H9 (cell line): ENCODE data around the gene KIRREL3. TPM values are rescaled to one million over a fixed set of nuclear protein-coding genes. Genes with fewer than 3 reads are reported as not detected.
A peak's percentile ranks its signal among the peaks of the same experiment; 100 is the strongest.

Experiments used
- DNase-seq: peaks from one replicate; pipeline ENCODE4 v3.0.0-alpha.2; 2017
- H2AFZ ChIP-seq: one replicate; pipeline ENCODE4 v1.6.1; 2013; ENCODE audit warnings: mild to moderate bottlenecking, low read length, control low read depth, moderate library complexity
- H2AK5ac ChIP-seq: 2 replicates; pipeline ENCODE4 v1.6.1; 2013; ENCODE audit warnings: low read length, control low read depth, mixed read lengths; ENCODE audit not compliant: insufficient read length
- H2BK120ac ChIP-seq: one replicate; pipeline ENCODE4 v1.6.1; 2013; ENCODE audit warnings: low read depth, mild to moderate bottlenecking, low read length, control low read depth, inconsistent platforms; ENCODE audit not compliant: poor library complexity, severe bottlenecking
- H2BK12ac ChIP-seq: 2 replicates; pipeline ENCODE4 v1.6.1; 2013; ENCODE audit warnings: low read length, control low read depth, mixed read lengths, low read depth; ENCODE audit not compliant: insufficient read length
- H2BK15ac ChIP-seq: 2 replicates; pipeline ENCODE4 v1.6.1; 2013; ENCODE audit warnings: low read depth, low read length, control low read depth
- H2BK20ac ChIP-seq: one replicate; pipeline ENCODE4 v1.6.1; 2013; ENCODE audit warnings: low read depth, mild to moderate bottlenecking, low read length, control low read depth, inconsistent platforms; ENCODE audit not compliant: poor library complexity, severe bottlenecking
- H2BK5ac ChIP-seq: 2 replicates; pipeline ENCODE4 v1.6.1; 2013; ENCODE audit warnings: low read length, control low read depth, mixed read lengths; ENCODE audit not compliant: insufficient read length
- H3K14ac ChIP-seq: 2 replicates; pipeline ENCODE4 v1.6.1; 2013; ENCODE audit warnings: low read length, control low read depth; ENCODE audit not compliant: insufficient read depth
- H3K18ac ChIP-seq: 2 replicates; pipeline ENCODE4 v1.6.1; 2013; ENCODE audit warnings: low read depth, mild to moderate bottlenecking, mixed read lengths, low read length, control low read depth; ENCODE audit not compliant: insufficient read length
- H3K23ac ChIP-seq: 2 replicates; pipeline ENCODE4 v1.6.1; 2013; ENCODE audit warnings: low read length, control low read depth, mixed read lengths, low read depth; ENCODE audit not compliant: insufficient read length
- H3K23me2 ChIP-seq: 2 replicates; pipeline ENCODE4 v1.6.1; 2013; ENCODE audit warnings: low read depth, mild to moderate bottlenecking, mixed read lengths, low read length, control low read depth; ENCODE audit not compliant: insufficient read length, poor library complexity, severe bottlenecking
- H3K27ac ChIP-seq: 2 replicates; pipeline ENCODE4 v1.5.1; 2013; ENCODE audit warnings: low read length, control low read depth, mixed read lengths, low read depth; ENCODE audit not compliant: insufficient read length
- H3K27me3 ChIP-seq: 2 replicates; pipeline ENCODE4 v1.6.1; 2013; ENCODE audit warnings: low read length, control low read depth, inconsistent platforms; ENCODE audit not compliant: insufficient read depth
- H3K4ac ChIP-seq: 2 replicates; pipeline ENCODE4 v1.6.1; 2013; ENCODE audit warnings: low read depth, mild to moderate bottlenecking, control low read depth, inconsistent platforms, low read length, moderate library complexity
- H3K4me1 ChIP-seq: 2 replicates; pipeline ENCODE4 v1.6.1; 2013; ENCODE audit warnings: low read length, control low read depth, inconsistent platforms; ENCODE audit not compliant: insufficient read depth
- H3K4me2 ChIP-seq: 2 replicates; pipeline ENCODE4 v1.6.1; 2013; ENCODE audit warnings: low read length, control low read depth, mixed read lengths; ENCODE audit not compliant: insufficient read length, insufficient read depth
- H3K56ac ChIP-seq: 2 replicates; pipeline ENCODE4 v1.6.1; 2013; ENCODE audit warnings: low read depth, mild to moderate bottlenecking, mixed read lengths, low read length, control low read depth; ENCODE audit not compliant: insufficient read length
- H3K79me1 ChIP-seq: 2 replicates; pipeline ENCODE4 v1.6.1; 2013; ENCODE audit warnings: low read depth, mild to moderate bottlenecking, moderate library complexity, low read length, control low read depth, inconsistent platforms; ENCODE audit not compliant: insufficient read depth, poor library complexity, severe bottlenecking
- H3K79me2 ChIP-seq: 2 replicates; pipeline ENCODE4 v1.6.1; 2013; ENCODE audit warnings: low read length, control low read depth, inconsistent platforms; ENCODE audit not compliant: insufficient read depth
- H3K9ac ChIP-seq: 2 replicates; pipeline ENCODE4 v1.6.1; 2013; ENCODE audit warnings: low read length, control low read depth, mixed read lengths; ENCODE audit not compliant: insufficient read length; ENCODE audit errors: extremely low read depth
- H3K9me3 ChIP-seq: one replicate; pipeline ENCODE4 v1.6.1; 2013; ENCODE audit warnings: low read depth, low read length, inconsistent platforms; ENCODE audit not compliant: control insufficient read depth
- H3T11ph ChIP-seq: one replicate; pipeline ENCODE4 v1.6.1; 2013; ENCODE audit warnings: mild to moderate bottlenecking, low read length, control low read depth, inconsistent platforms
- H4K20me1 ChIP-seq: one replicate; pipeline ENCODE4 v1.6.1; 2013; ENCODE audit not compliant: control insufficient read depth, insufficient read length, insufficient read depth
- H4K5ac ChIP-seq: 2 replicates; pipeline ENCODE4 v1.6.1; 2013; ENCODE audit warnings: low read depth, mild to moderate bottlenecking, mixed read lengths, low read length, control low read depth; ENCODE audit not compliant: insufficient read length
- H4K8ac ChIP-seq: replicated peaks from 2 replicates; pipeline ENCODE4 v1.6.1; 2013; ENCODE audit warnings: low read length, control low read depth, mixed read lengths, low read depth; ENCODE audit not compliant: insufficient read length
- H4K91ac ChIP-seq: 2 replicates; pipeline ENCODE4 v1.6.1; 2013; ENCODE audit warnings: low read depth, mild to moderate bottlenecking, moderate library complexity, mixed read lengths, low read length, control low read depth; ENCODE audit not compliant: insufficient read length
- H3K27ac Mint-ChIP-seq, 3 experiments: 2 replicates in 2 of 3; 3 replicates in 1 of 3; pipeline ENCODE4 v1.8.0; 2020 to 2021; ENCODE audit warnings: mixed read lengths in 3 of 3, mild to moderate bottlenecking in 1 of 3, moderate library complexity in 1 of 3
- H3K27me3 Mint-ChIP-seq: 2 replicates; pipeline ENCODE4 v1.8.0; 2021; ENCODE audit warnings: low read depth, mild to moderate bottlenecking, moderate library complexity, mixed read lengths
- H3K36me3 Mint-ChIP-seq, 3 experiments: 2 replicates in 2 of 3; 3 replicates in 1 of 3; pipeline ENCODE4 v1.8.0; 2020 to 2021; ENCODE audit warnings: low read depth in 3 of 3, mixed read lengths in 3 of 3; ENCODE audit not compliant: insufficient read depth in 1 of 3
- H3K4me1 Mint-ChIP-seq, 2 experiments: 2 replicates each; pipeline ENCODE4 v1.8.0; 2020; ENCODE audit warnings: mixed read lengths in 2 of 2
- H3K4me3 Mint-ChIP-seq, 2 experiments: 2 replicates in 1 of 2; 3 replicates in 1 of 2; pipeline ENCODE4 v1.8.0; 2020 to 2021; ENCODE audit warnings: mild to moderate bottlenecking in 2 of 2, mixed read lengths in 2 of 2, moderate library complexity in 1 of 2
- H3K9me3 Mint-ChIP-seq, 2 experiments: 2 replicates in 1 of 2; 3 replicates in 1 of 2; pipeline ENCODE4 v1.8.0; 2020; ENCODE audit warnings: mild to moderate bottlenecking in 2 of 2, mixed read lengths in 2 of 2, moderate library complexity in 1 of 2
- CTCF ChIP-seq: fragments of 200-600 bp; sonication (generic); conservative IDR thresholded peaks from 3 replicates; pipeline ENCODE4 v1.8.0; 2021; ENCODE audit warnings: antibody characterized with exemption, mild to moderate bottlenecking
- WGBS: extraction: QIAGEN DNeasy Blood & Tissue Kit; methylation state at CpG from one replicate; pipeline ENCODE4 v1.1.7; 2013; ENCODE audit warnings: missing lambda C conversion rate, low lambda C conversion rate, mixed read lengths; ENCODE audit not compliant: insufficient read length; ENCODE audit errors: extremely low coverage; 5-methylcytosine and 5-hydroxymethylcytosine counted together
- total RNA-seq: library from RNA; stranded (reverse); gene quantifications from 2 replicates; pipeline ENCODE4 v1.2.1, GENCODE V29; 2021

KIRREL3 gene
- total RNA-seq, 1 experiment from 2014 or later, result 0.17 TPM

GRCh38 chr11:126403022-126403581 lies 597.5 kb downstream of the KIRREL3 start:
- H3K36me3 Mint-ChIP-seq, result peaks cover 4 to 11% (median 8%) of the 10 kb centered on the region in 3 experiments; a peak in 6 of 7 replicates
- peak; percentile 53 for DNase-seq
- no peak overlapping the region for H3K18ac ChIP-seq

More at GRCh38 chr11:126403022-126403581, 597.5 kb downstream of the KIRREL3 start:
- Histone ChIP-seq H3K27me3 (no peaks in the 10 kb centered on the region), H3K9ac (no peak overlapping the region), H3K9me3 (no peaks in the 10 kb centered on the region), H3K14ac (no peak overlapping the region), H3T11ph (no peak overlapping the region), H2BK5ac (no peak overlapping the region), H2BK120ac (no peak overlapping the region), H2AFZ (no peak overlapping the region), H2AK5ac (no peak overlapping the region), H2BK20ac (no peak overlapping the region), H2BK15ac (no peak overlapping the region), H4K8ac (no peak overlapping the region), H3K23ac (no peak overlapping the region), H4K5ac (no peak overlapping the region), H3K4me1 (peaks cover 3% of the 10 kb centered on the region; the same call in 1 of the 2 replicates), H3K4ac (no peak overlapping the region), H4K91ac (no peak overlapping the region), H3K79me1 (no peaks in the 10 kb centered on the region), H3K27ac (no peak overlapping the region), H3K4me2 (no peak overlapping the region), H3K79me2 (no peaks in the 10 kb centered on the region), H2BK12ac (no peak overlapping the region), H4K20me1 (no peaks in the 10 kb centered on the region), H3K23me2 (no peaks in the 10 kb centered on the region), H3K56ac (no peak overlapping the region)
- Mint-ChIP-seq H3K27ac (peak overlapping the region in 1 of 3 experiments; percentile 64; a peak in 1 of 7 replicates), H3K9me3 (peaks cover 0 to 2% of the 10 kb centered on the region in 2 experiments; a peak in 2 of 5 replicates), H3K27me3 (no peaks in the 10 kb centered on the region; the same call in 1 of the 2 replicates), H3K4me3 (no peak overlapping the region), H3K4me1 (peaks cover 27 to 33% of the 10 kb centered on the region in 2 experiments)
- no peak for TF ChIP-seq CTCF
- WGBS, result no CpG with 5 or more reads among the region's 15 CpGs
